Stimulated activated CD8-positive, alpha-beta memory T cell treated with anti-CD3 and anti-CD28 coated beads, Interleukin-7, amount 100 ng/mL, for 24 hours (primary cell): ENCODE results near the gene GFRAL.

Source experiments
- DNase-seq: peaks from one replicate; pipeline ENCODE4 v3.0.0-alpha.2; 2020; ENCODE audit warnings: low read depth

The GFRAL gene

DNA sequence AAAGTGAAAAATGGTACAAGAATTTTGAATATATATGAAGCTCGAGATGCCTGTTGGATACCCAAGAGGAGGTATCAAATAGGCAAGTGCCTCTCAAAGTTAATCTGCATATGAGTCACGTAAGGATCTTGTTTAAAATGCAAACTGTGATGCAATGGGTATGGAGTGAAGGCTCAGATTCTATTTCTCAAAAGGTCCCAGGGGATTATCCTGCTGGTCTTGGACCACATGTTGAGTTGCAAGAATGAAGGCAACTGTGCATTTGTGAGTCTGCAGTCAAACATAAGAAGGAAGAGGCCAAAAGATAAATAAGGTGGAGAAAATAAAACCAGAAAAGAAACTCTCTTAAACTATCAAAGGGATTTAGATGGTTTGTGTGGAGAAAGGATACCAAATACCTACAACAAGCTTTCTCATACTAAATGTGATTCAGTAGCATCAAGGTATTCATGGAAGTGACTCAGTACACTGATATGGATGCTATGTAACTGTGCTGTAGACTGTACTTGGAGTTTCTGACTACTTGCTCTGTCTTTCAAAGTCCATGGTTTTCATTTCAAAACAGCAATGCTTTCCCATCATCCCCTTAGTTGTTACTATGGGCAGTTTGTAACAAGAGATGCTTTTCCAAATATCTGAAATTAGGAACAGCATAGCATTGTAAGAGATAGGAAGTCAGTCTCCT lies 106.3 kb downstream of the GFRAL start:
- DNase-seq: no peak

DNA sequence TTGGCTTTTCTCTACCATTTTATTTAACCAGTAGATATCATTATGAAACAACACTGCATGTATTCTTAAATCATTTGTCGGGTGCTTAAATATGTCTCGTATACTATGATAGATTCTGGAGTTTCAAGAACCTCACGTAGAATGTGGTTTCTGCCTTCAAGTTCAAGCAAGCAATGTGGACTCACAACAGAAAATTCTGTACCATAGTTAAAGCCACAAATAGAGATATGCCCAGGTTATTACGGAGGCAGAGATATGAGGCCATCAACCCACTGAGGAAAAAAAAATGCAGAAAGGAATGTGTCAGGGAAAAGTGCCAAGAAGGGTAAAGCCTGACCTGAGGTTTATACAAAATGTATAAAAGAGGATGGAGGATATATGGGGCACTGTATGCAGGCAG lies 109.9 kb downstream of the GFRAL start:
- no peak for DNase-seq

GRCh38 chr6:55438203-55438602 lies 110.9 kb downstream of the GFRAL start:
- no peak for DNase-seq

- no peak for DNase-seq
Measured at GRCh38 chr6:55443238-55444134, 116.2 kb downstream of the GFRAL start.

- DNase-seq: no peak
Measured at GRCh38 chr6:55445648-55446204, 118.5 kb downstream of the GFRAL start.

DNA sequence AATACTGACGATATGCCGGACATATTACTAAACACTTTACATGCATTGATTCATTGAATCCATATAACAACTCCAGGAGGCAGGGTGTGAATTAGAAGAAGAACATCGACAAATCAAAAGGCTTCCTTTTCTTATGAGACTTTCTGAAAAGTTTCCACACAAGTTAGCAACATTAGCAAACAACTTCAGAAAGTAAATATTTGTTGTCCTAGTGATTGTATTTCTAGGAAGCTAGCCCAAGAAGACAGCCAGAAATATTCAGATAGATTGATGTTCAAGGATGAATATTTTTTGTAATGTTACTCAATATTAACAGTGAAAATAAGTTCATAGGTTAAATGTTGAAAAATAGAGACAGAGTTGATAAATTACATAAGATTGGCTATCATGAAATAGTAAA lies 120.6 kb downstream of the GFRAL start:
- no peak for DNase-seq

DNA sequence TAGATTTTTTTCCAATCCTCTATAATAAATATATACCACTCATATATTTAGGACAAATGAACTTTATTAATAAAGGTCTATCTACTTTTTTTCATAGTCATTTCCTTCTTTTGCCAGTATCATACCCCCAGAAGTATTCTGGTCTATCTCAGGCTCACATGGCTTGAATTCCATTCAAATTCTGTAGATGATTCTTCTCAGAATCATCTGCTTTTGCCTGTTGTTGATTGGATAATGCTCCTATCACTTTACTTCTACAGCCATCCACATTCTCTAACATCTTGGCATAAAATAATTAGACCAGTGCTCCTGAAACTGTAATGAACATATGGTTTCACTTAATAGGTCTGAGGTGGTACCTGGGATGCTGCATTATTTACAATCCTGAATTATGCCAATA lies 121.2 kb downstream of the GFRAL start:
- no peak for DNase-seq

- no peak for DNase-seq
Measured at GRCh38 chr6:55449225-55449624, 122.0 kb downstream of the GFRAL start.

GRCh38 chr6:55450005-55450404 lies 122.7 kb downstream of the GFRAL start:
- no peak for DNase-seq
